Breast epithelium (tissue), 4 donors: ENCODE results near the gene OBSCN. TPM values are rescaled to one million over a fixed set of nuclear protein-coding genes. Genes with fewer than 3 reads are reported as not detected.

Source experiments
- DNase-seq, 2 donors: peaks; one replicate each; pipeline ENCODE4 v3.0.0-alpha.2; 2019; ENCODE audit warnings: low spot score in 2 of 2
- H3K27ac ChIP-seq, 2 donors: fragments of 200-600 bp; sonication (generic) in 1 of 2; one replicate each; pipeline ENCODE4 v1.5.1; 2016 to 2019; ENCODE audit warnings: mild to moderate bottlenecking in 1 of 2
- H3K27me3 ChIP-seq, 2 donors: fragments of 200-600 bp; sonication (generic) in 1 of 2; one replicate each; pipeline versions ENCODE4 v1.5.1 to v1.6.0; 2017 to 2019; ENCODE audit warnings: control low read depth in 1 of 2, mild to moderate bottlenecking in 1 of 2
- H3K36me3 ChIP-seq: fragments of 200-600 bp; one replicate; pipeline ENCODE4 v1.5.1; 2019
- H3K4me1 ChIP-seq, 2 donors: fragments of 200-600 bp; sonication (generic); one replicate each; pipeline ENCODE4 v1.5.1; 2016 to 2019; ENCODE audit warnings: control low read depth in 1 of 2
- H3K4me3 ChIP-seq, 3 donors: fragments of 200-600 bp; sonication (generic); 1 replicate in 2 of 3; 2 replicates in 1 of 3; pipeline ENCODE4 v1.5.1; 2016 to 2019; ENCODE audit warnings: mild to moderate bottlenecking in 3 of 3, moderate library complexity in 2 of 3
- H3K9me3 ChIP-seq, 2 donors: fragments of 200-600 bp; sonication (generic) in 1 of 2; one replicate each; pipeline ENCODE4 v1.5.1; 2016 to 2019; ENCODE audit warnings: control low read depth in 1 of 2
- POLR2A ChIP-seq: fragments of 450-650 bp; IDR thresholded peaks from one replicate; pipeline ENCODE4 v1.6.1; 2016; ENCODE audit warnings: antibody characterized with exemption, mild to moderate bottlenecking, moderate library complexity
- POLR2AphosphoS5 ChIP-seq, 3 donors: sonication (generic); formaldehyde crosslinking; IDR thresholded peaks; one replicate each; pipeline ENCODE4 v1.6.1; 2017; ENCODE audit warnings: antibody characterized with exemption in 3 of 3
- intact Hi-C: fragments of 100-400 bp; cut with DNase I; formaldehyde crosslinking; loops from one replicate; pipeline ENCODE4 v1.15.1; 2023; ENCODE audit warnings: low total_unique reads
- total RNA-seq, 3 donors: library from RNA; depleted of rRNA; stranded (reverse); fragments of >200 nt; gene quantifications; one replicate each; pipeline ENCODE4 v1.1.0, GENCODE V29; 2016
- TF ChIP-seq, protein P1 (sequence below), 3 donors: fragments of 450-650 bp; IDR thresholded peaks; one replicate each; pipeline ENCODE4 v1.5.1; 2016 to 2017; ENCODE audit warnings: antibody characterized with exemption in 3 of 3, mild to moderate bottlenecking in 3 of 3, moderate library complexity in 3 of 3

The OBSCN gene
- total RNA-seq, 3 donors from 2014 or later: 3.0 to 40.0 (median 27.9) TPM

GRCh38 chr1:228393268-228393701, 185.4 kb downstream of the OBSCN start:
- H3K9me3 ChIP-seq: no peaks in the 10 kb centered on the region
- H3K4me3 ChIP-seq: peak overlapping the region in 1 of 3 donors; percentile 1
- peak overlapping the region; percentile 50 to 68 for H3K27ac ChIP-seq
- H3K36me3 ChIP-seq: no peaks in the 10 kb centered on the region
- TF ChIP-seq POLR2AphosphoS5 (IDR thresholded peaks at IDR 0.05): no peak
- TF ChIP-seq, protein P1, sequence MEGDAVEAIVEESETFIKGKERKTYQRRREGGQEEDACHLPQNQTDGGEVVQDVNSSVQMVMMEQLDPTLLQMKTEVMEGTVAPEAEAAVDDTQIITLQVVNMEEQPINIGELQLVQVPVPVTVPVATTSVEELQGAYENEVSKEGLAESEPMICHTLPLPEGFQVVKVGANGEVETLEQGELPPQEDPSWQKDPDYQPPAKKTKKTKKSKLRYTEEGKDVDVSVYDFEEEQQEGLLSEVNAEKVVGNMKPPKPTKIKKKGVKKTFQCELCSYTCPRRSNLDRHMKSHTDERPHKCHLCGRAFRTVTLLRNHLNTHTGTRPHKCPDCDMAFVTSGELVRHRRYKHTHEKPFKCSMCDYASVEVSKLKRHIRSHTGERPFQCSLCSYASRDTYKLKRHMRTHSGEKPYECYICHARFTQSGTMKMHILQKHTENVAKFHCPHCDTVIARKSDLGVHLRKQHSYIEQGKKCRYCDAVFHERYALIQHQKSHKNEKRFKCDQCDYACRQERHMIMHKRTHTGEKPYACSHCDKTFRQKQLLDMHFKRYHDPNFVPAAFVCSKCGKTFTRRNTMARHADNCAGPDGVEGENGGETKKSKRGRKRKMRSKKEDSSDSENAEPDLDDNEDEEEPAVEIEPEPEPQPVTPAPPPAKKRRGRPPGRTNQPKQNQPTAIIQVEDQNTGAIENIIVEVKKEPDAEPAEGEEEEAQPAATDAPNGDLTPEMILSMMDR (IDR thresholded peaks at IDR 0.05): peak in 2 of 3 donors; percentile 29 to 44
- H3K27me3 ChIP-seq: no peaks in the 10 kb centered on the region
- H3K4me1 ChIP-seq: no peaks in the 10 kb centered on the region
- no peak for DNase-seq
- intact Hi-C loops: no loop called here

GRCh38 chr1:228393811-228394570, 186.1 kb downstream of the OBSCN start:
- intact Hi-C loops: no loop called here
- Histone ChIP-seq H3K4me1 (no peaks in the 10 kb centered on the region), H3K27ac (peak overlapping the region; percentile 50 to 68), H3K36me3 (no peaks in the 10 kb centered on the region), H3K4me3 (no peak overlapping the region), H3K27me3 (no peaks in the 10 kb centered on the region), H3K9me3 (no peaks in the 10 kb centered on the region)
- peak in 1 of 2 donors; percentile 35 for DNase-seq
- TF ChIP-seq POLR2AphosphoS5 (IDR thresholded peaks at IDR 0.05) (no peak), POLR2A (no peak)
- TF ChIP-seq, protein P1 (IDR thresholded peaks at IDR 0.05): no peak

DNA sequence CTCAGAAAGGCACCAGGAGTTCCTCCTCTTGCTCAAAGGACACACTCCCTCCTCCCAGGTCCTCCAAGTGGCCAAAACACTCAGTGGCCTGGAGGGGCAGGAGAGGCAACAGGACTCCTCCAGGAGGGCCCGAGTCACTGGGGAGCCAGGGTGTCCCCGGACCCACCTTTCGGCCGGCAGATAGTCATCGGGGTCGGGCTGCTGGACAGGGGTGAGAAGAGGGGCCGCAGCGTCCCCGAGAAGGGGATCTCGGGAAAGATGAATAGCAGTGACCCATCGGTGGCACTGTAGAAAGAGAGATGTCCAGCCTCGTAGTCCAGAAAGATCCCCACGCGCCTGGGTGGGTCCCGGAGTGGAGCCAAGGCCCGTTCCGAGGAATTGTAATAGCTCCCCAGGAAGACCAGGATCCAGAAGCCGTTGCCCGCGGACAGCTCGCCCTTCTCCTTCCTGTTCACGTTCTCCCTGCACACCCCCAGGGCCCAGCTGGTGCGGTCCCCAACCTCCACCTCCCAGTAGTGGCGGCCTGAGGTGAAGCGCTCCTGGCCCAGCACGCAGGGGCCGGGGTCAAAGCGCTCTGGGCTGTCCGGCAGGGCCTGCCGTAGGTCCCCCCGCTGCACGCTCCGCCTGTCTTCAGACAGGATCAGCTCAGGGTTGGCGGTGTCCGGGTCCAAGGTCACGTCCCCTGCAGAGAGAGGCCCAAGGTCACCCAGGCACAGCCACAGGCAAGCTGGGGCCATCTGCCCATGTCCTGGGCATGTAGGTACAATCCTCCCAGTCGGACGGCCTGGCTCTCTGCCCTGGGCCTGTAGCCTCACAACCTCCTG, 186.9 kb downstream of the OBSCN start:
- Histone ChIP-seq H3K4me1 (no peaks in the 10 kb centered on the region), H3K9me3 (no peaks in the 10 kb centered on the region), H3K4me3 (no peak overlapping the region), H3K27me3 (no peaks in the 10 kb centered on the region), H3K36me3 (no peaks in the 10 kb centered on the region), H3K27ac (peak overlapping the region in 1 of 2 donors; percentile 12)
- DNase-seq: peak in 1 of 2 donors; percentile 45
- intact Hi-C loops: no loop called here
- TF ChIP-seq POLR2A: no peak

GRCh38 chr1:228396770-228397662, 189.2 kb downstream of the OBSCN start:
- H3K9me3 ChIP-seq: no peaks in the 10 kb centered on the region
- no peak overlapping the region for H3K27ac ChIP-seq
- peak in 1 of 2 donors; percentile 36 for DNase-seq
- H3K36me3 ChIP-seq: no peaks in the 10 kb centered on the region
- no peak overlapping the region for H3K4me3 ChIP-seq
- no peak for TF ChIP-seq POLR2A
- TF ChIP-seq, protein P1 (IDR thresholded peaks at IDR 0.05): no peak
- TF ChIP-seq POLR2AphosphoS5 (IDR thresholded peaks at IDR 0.05): no peak
- no peaks in the 10 kb centered on the region for H3K4me1 ChIP-seq
- H3K27me3 ChIP-seq: no peaks in the 10 kb centered on the region
- intact Hi-C loops: no loop called here

- Histone ChIP-seq H3K27me3 (no peaks in the 10 kb centered on the region), H3K4me3 (no peak overlapping the region), H3K4me1 (no peaks in the 10 kb centered on the region), H3K9me3 (no peaks in the 10 kb centered on the region), H3K27ac (no peak overlapping the region), H3K36me3 (no peaks in the 10 kb centered on the region)
- intact Hi-C loops: no loop called here
- TF ChIP-seq POLR2A: no peak
- TF ChIP-seq POLR2AphosphoS5 (IDR thresholded peaks at IDR 0.05): no peak
- TF ChIP-seq, protein P1 (IDR thresholded peaks at IDR 0.05): no peak
- no peak for DNase-seq
Measured at GRCh38 chr1:228397966-228398365, 190.1 kb downstream of the OBSCN start.
